Skeletal muscle satellite cell (primary cell): ENCODE data around the gene NAV3.

ENCODE experiments used
- H3K27me3 ChIP-seq: 2 replicates; pipeline ENCODE4 v1.7.0; 2013; ENCODE audit warnings: low read length; ENCODE audit not compliant: control insufficient read depth, insufficient read depth
- H3K36me3 ChIP-seq: 2 replicates; pipeline ENCODE4 v1.7.0; 2013; ENCODE audit warnings: mild to moderate bottlenecking, control low read depth, low read length; ENCODE audit not compliant: insufficient read depth
- H3K4me1 ChIP-seq: 2 replicates; pipeline ENCODE4 v1.7.0; 2013; ENCODE audit warnings: low read length; ENCODE audit not compliant: control insufficient read depth, insufficient read depth
- H3K4me2 ChIP-seq: 2 replicates; pipeline ENCODE4 v1.7.0; 2013; ENCODE audit warnings: mild to moderate bottlenecking, low read length
- H3K4me3 ChIP-seq: 2 replicates; pipeline ENCODE4 v1.7.0; 2013; ENCODE audit warnings: low read length
- H3K9ac ChIP-seq: 2 replicates; pipeline ENCODE4 v1.7.0; 2013; ENCODE audit warnings: mild to moderate bottlenecking, low read depth, low read length, moderate library complexity
- H3K9me3 ChIP-seq: replicated peaks from 2 replicates; pipeline ENCODE4 v1.7.0; 2013; ENCODE audit warnings: mild to moderate bottlenecking, control low read depth, low read length

Gene NAV3

GRCh38 chr12:78145398-78145797 is 314.7 kb downstream of the NAV3 start:
- no peaks in the 10 kb centered on the region for H3K27me3 ChIP-seq
- peaks cover 23% of the 10 kb centered on the region for H3K36me3 ChIP-seq
- no peaks in the 10 kb centered on the region for H3K9me3 ChIP-seq
- H3K4me2 ChIP-seq = no peak overlapping the region
- no peak overlapping the region for H3K4me3 ChIP-seq
- no peaks in the 10 kb centered on the region for H3K4me1 ChIP-seq
- H3K9ac ChIP-seq = no peak overlapping the region

GRCh38 chr12:78146365-78146772 is 315.7 kb downstream of the NAV3 start:
- Histone ChIP-seq H3K9me3 (no peaks in the 10 kb centered on the region), H3K9ac (no peak overlapping the region), H3K27me3 (no peaks in the 10 kb centered on the region), H3K36me3 (peaks cover 16% of the 10 kb centered on the region), H3K4me3 (no peak overlapping the region), H3K4me2 (no peak overlapping the region), H3K4me1 (no peaks in the 10 kb centered on the region)

GRCh38 chr12:78149459-78149858 is 318.8 kb downstream of the NAV3 start:
- Histone ChIP-seq H3K9me3 (no peaks in the 10 kb centered on the region), H3K9ac (no peak overlapping the region), H3K36me3 (peaks cover 6% of the 10 kb centered on the region), H3K4me1 (no peaks in the 10 kb centered on the region), H3K27me3 (no peaks in the 10 kb centered on the region), H3K4me2 (no peak overlapping the region), H3K4me3 (no peak overlapping the region)

- Histone ChIP-seq H3K4me2 (no peak overlapping the region), H3K9ac (no peak overlapping the region), H3K36me3 (peaks cover 26% of the 10 kb centered on the region), H3K4me3 (no peak overlapping the region), H3K27me3 (no peaks in the 10 kb centered on the region), H3K9me3 (no peaks in the 10 kb centered on the region), H3K4me1 (no peaks in the 10 kb centered on the region)
These were observed 324.9 kb downstream of the NAV3 start for GRCh38 chr12:78155546-78155945.

GRCh38 chr12:78156751-78157150 is 326.1 kb downstream of the NAV3 start:
- Histone ChIP-seq H3K9me3 (no peaks in the 10 kb centered on the region), H3K27me3 (no peaks in the 10 kb centered on the region)

GRCh38 chr12:78157199-78157598 is 326.5 kb downstream of the NAV3 start:
- no peak overlapping the region for H3K4me3 ChIP-seq
- no peaks in the 10 kb centered on the region for H3K27me3 ChIP-seq
- H3K4me2 ChIP-seq = no peak overlapping the region
- H3K9ac ChIP-seq = no peak overlapping the region
- no peaks in the 10 kb centered on the region for H3K4me1 ChIP-seq
- peaks cover 34% of the 10 kb centered on the region for H3K36me3 ChIP-seq
- H3K9me3 ChIP-seq = no peaks in the 10 kb centered on the region

More at GRCh38 chr12:78156751-78157150, 326.1 kb downstream of the NAV3 start:
- no peaks in the 10 kb centered on the region for H3K4me1 ChIP-seq
- no peak overlapping the region for H3K9ac ChIP-seq
- H3K4me3 ChIP-seq = no peak overlapping the region
- no peak overlapping the region for H3K4me2 ChIP-seq
- peaks cover 34% of the 10 kb centered on the region for H3K36me3 ChIP-seq

GRCh38 chr12:78164154-78164553 is 333.5 kb downstream of the NAV3 start:
- H3K4me1 ChIP-seq = no peaks in the 10 kb centered on the region
- H3K9me3 ChIP-seq = no peaks in the 10 kb centered on the region
- H3K4me3 ChIP-seq = no peak overlapping the region
- H3K4me2 ChIP-seq = no peak overlapping the region
- peaks cover 28% of the 10 kb centered on the region for H3K36me3 ChIP-seq
- H3K27me3 ChIP-seq = no peaks in the 10 kb centered on the region
- H3K9ac ChIP-seq = no peak overlapping the region

- no peaks in the 10 kb centered on the region for H3K27me3 ChIP-seq
- no peak overlapping the region for H3K4me3 ChIP-seq
- H3K9ac ChIP-seq = no peak overlapping the region
- H3K4me1 ChIP-seq = no peaks in the 10 kb centered on the region
- H3K36me3 ChIP-seq = peaks cover 22% of the 10 kb centered on the region
- no peaks in the 10 kb centered on the region for H3K9me3 ChIP-seq
- H3K4me2 ChIP-seq = no peak overlapping the region
These were observed 336.8 kb downstream of the NAV3 start for GRCh38 chr12:78167510-78167909.

GRCh38 chr12:78171061-78171460 is 340.4 kb downstream of the NAV3 start:
- H3K27me3 ChIP-seq = no peaks in the 10 kb centered on the region
- H3K4me3 ChIP-seq = no peak overlapping the region
- no peak overlapping the region for H3K4me2 ChIP-seq
- H3K36me3 ChIP-seq = peaks cover 28% of the 10 kb centered on the region
- no peaks in the 10 kb centered on the region for H3K9me3 ChIP-seq
- H3K9ac ChIP-seq = no peak overlapping the region
- no peaks in the 10 kb centered on the region for H3K4me1 ChIP-seq

GRCh38 chr12:78176643-78177042 is 345.9 kb downstream of the NAV3 start:
- Histone ChIP-seq H3K9me3 (no peaks in the 10 kb centered on the region), H3K36me3 (peaks cover 53% of the 10 kb centered on the region), H3K4me3 (no peak overlapping the region), H3K27me3 (no peaks in the 10 kb centered on the region), H3K4me2 (no peak overlapping the region), H3K9ac (no peak overlapping the region), H3K4me1 (no peaks in the 10 kb centered on the region)

- Histone ChIP-seq H3K9ac (no peak overlapping the region), H3K36me3 (peaks cover 59% of the 10 kb centered on the region), H3K4me3 (no peak overlapping the region), H3K27me3 (no peaks in the 10 kb centered on the region), H3K9me3 (no peaks in the 10 kb centered on the region), H3K4me1 (no peaks in the 10 kb centered on the region), H3K4me2 (no peak overlapping the region)
These were observed 346.6 kb downstream of the NAV3 start for GRCh38 chr12:78177298-78177697.

GRCh38 chr12:78179346-78179745 is 348.7 kb downstream of the NAV3 start:
- H3K27me3 ChIP-seq = no peaks in the 10 kb centered on the region
- H3K4me2 ChIP-seq = no peak overlapping the region
- no peak overlapping the region for H3K9ac ChIP-seq
- H3K36me3 ChIP-seq = peaks cover 74% of the 10 kb centered on the region
- H3K4me3 ChIP-seq = no peak overlapping the region
- peaks cover 9% of the 10 kb centered on the region for H3K4me1 ChIP-seq
- H3K9me3 ChIP-seq = no peaks in the 10 kb centered on the region
